ENCODE data around the gene TMEM203. TPM values are rescaled to one million over a fixed set of nuclear protein-coding genes. Genes with fewer than 3 reads are reported as not detected.

Gene TMEM203
- total and polyA plus RNA-seq, 10 of the 15 experiments (the other 5 are each of a cell fraction or from before 2014, with no cell fraction given): 7.2 to 68.1 (median 33.8) TPM

DNA sequence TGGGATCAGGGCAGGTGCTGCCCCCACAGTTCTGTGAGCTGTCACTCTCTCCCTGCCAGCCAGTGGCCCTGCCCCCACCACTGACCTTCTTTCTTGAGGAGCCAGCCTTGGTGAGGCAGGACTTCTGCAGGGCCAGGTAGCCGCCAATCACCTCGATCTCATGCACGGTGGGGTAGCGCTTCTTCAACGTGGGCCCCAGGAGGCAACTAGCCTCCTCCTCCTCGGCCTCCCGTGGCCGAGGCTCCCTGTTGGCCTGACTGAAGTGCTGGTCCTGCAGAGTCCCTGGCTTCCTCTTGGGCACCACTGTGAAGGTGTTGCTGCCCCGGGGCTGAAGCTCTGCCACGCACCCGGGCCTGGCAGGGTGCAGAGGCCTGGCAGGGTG lies 6.6 kb downstream of the TMEM203 start (continued):
- TF ChIP-seq, protein P1, sequence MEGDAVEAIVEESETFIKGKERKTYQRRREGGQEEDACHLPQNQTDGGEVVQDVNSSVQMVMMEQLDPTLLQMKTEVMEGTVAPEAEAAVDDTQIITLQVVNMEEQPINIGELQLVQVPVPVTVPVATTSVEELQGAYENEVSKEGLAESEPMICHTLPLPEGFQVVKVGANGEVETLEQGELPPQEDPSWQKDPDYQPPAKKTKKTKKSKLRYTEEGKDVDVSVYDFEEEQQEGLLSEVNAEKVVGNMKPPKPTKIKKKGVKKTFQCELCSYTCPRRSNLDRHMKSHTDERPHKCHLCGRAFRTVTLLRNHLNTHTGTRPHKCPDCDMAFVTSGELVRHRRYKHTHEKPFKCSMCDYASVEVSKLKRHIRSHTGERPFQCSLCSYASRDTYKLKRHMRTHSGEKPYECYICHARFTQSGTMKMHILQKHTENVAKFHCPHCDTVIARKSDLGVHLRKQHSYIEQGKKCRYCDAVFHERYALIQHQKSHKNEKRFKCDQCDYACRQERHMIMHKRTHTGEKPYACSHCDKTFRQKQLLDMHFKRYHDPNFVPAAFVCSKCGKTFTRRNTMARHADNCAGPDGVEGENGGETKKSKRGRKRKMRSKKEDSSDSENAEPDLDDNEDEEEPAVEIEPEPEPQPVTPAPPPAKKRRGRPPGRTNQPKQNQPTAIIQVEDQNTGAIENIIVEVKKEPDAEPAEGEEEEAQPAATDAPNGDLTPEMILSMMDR (IDR thresholded peaks at IDR 0.05 in 2 of 3, conservative IDR thresholded peaks at IDR 0.05 in 1 of 3; ENCODE audit: control insufficient read depth in 2 of 3, extremely low read depth in 1 of 3, insufficient read depth in 1 of 3, low read depth in 3 of 3, low read length in 3 of 3): no peak
- TF ChIP-seq RCOR1 (conservative IDR thresholded peaks at IDR 0.05; ENCODE audit: low read depth, low read length): no peak
- TF ChIP-seq BCLAF1 (IDR thresholded peaks at IDR 0.05): no peak
- TF ChIP-seq, protein P2, sequence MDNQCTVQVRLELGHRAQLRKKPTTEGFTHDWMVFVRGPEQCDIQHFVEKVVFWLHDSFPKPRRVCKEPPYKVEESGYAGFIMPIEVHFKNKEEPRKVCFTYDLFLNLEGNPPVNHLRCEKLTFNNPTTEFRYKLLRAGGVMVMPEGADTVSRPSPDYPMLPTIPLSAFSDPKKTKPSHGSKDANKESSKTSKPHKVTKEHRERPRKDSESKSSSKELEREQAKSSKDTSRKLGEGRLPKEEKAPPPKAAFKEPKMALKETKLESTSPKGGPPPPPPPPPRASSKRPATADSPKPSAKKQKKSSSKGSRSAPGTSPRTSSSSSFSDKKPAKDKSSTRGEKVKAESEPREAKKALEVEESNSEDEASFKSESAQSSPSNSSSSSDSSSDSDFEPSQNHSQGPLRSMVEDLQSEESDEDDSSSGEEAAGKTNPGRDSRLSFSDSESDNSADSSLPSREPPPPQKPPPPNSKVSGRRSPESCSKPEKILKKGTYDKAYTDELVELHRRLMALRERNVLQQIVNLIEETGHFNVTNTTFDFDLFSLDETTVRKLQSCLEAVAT (IDR thresholded peaks at IDR 0.05): no peak
- no peak for TF ChIP-seq BCL11A (IDR thresholded peaks at IDR 0.05; ENCODE audit: low read depth, low read length)
- TF ChIP-seq USF2 (IDR thresholded peaks at IDR 0.05; ENCODE audit: borderline replicate concordance, low read depth, low read length): no peak
- TF ChIP-seq RAD21 (IDR thresholded peaks at IDR 0.05; ENCODE audit: insufficient read depth, low read depth, low read length): no peak
- TF ChIP-seq POLR2AphosphoS2 (IDR thresholded peaks at IDR 0.05; ENCODE audit: low read depth, low read length): no peak

Measured in GM12878 (cell line).